ENCODE results near the gene CAP1.
"Not testable (repeated sequence)": the region's sequence is repeated elsewhere in the genome, so short reads cannot be mapped to it uniquely, and the experiment has no call there.

The CAP1 gene

GRCh38 chr1:40040511-40041465 is at the start of gene CAP1:
TSS of gene CAP1 (plus strand) at chr1:40040729. CDS start at chr1:40059347, 18,618 bp downstream.
- peak; percentile 97 for DNase-seq (ENCODE audit: low read depth)

- DNase-seq (ENCODE audit: low read depth): peak; percentile 55
Observed at GRCh38 chr1:39992234-39992633, 48.3 kb upstream of the CAP1 start.

GRCh38 chr1:39992888-39993287 is 47.6 kb upstream of the CAP1 start:
- DNase-seq (ENCODE audit: low read depth): no peak

- no peak for DNase-seq (ENCODE audit: low read depth)
Observed at GRCh38 chr1:39995973-39996393, 44.5 kb upstream of the CAP1 start.

GRCh38 chr1:39996396-39997004 is 44.0 kb upstream of the CAP1 start:
- peak; percentile 33 for DNase-seq (ENCODE audit: low read depth)

- no peak for DNase-seq (ENCODE audit: low read depth)
Observed at GRCh38 chr1:40001456-40001855, 39.1 kb upstream of the CAP1 start.

GRCh38 chr1:40003156-40004093 is 37.1 kb upstream of the CAP1 start:
- DNase-seq (ENCODE audit: low read depth): no peak

- DNase-seq (ENCODE audit: low read depth): peak; percentile 43
Observed at GRCh38 chr1:40004857-40005256, 35.7 kb upstream of the CAP1 start.

GRCh38 chr1:40007481-40008034 is 33.0 kb upstream of the CAP1 start:
- not testable (repeated sequence) for DNase-seq (ENCODE audit: low read depth)

GRCh38 chr1:40011198-40011597 is 29.3 kb upstream of the CAP1 start:
- DNase-seq (ENCODE audit: low read depth): no peak

- peak; percentile 49 for DNase-seq (ENCODE audit: low read depth)
Observed at GRCh38 chr1:40014253-40014706, 26.2 kb upstream of the CAP1 start.

- DNase-seq (ENCODE audit: low read depth): peak; percentile 93
Observed at GRCh38 chr1:40014812-40015594, 25.5 kb upstream of the CAP1 start.

- DNase-seq (ENCODE audit: low read depth): no peak
Observed at GRCh38 chr1:40017951-40018575, 22.5 kb upstream of the CAP1 start.

GRCh38 chr1:40020447-40021085 is 20.0 kb upstream of the CAP1 start:
- DNase-seq (ENCODE audit: low read depth): peak; percentile 57

GRCh38 chr1:40023379-40023944 is 17.1 kb upstream of the CAP1 start:
- no peak for DNase-seq (ENCODE audit: low read depth)

GRCh38 chr1:40024671-40025070 is 15.9 kb upstream of the CAP1 start:
- no peak for DNase-seq (ENCODE audit: low read depth)

- no peak for DNase-seq (ENCODE audit: low read depth)
Observed at GRCh38 chr1:40027647-40028046, 12.9 kb upstream of the CAP1 start.

- DNase-seq (ENCODE audit: low read depth): no peak
Observed at GRCh38 chr1:40029608-40030007, 10.9 kb upstream of the CAP1 start.

- DNase-seq (ENCODE audit: low read depth): peak; percentile 41
Observed at GRCh38 chr1:40030528-40031135, 9.9 kb upstream of the CAP1 start.

Measured in amniotic epithelial cell (primary cell).